SIG-M5 treated with dmso at 0.1 percent for 504 hours (cell line): ENCODE data around the gene USP9X.
"Not testable (repeated sequence)": the region's sequence is repeated elsewhere in the genome, so short reads cannot be mapped to it uniquely, and the experiment has no call there.

ENCODE experiments used
- DNase-seq: peaks from one replicate; lab custom pipeline; 2025; ENCODE audit not compliant: unreplicated experiment; lab: John Stamatoyannopoulos, UW

Gene USP9X

GRCh38 chrX:41084893-41085511 is at the start of gene USP9X:
Gene USP9X (plus strand): TSS chrX:41085445. CDS start chrX:41123629, 38,184 bp downstream.
- peak; percentile 63 for DNase-seq

- no peak for DNase-seq
Measured at GRCh38 chrX:41035582-41035981, 49.7 kb upstream of the USP9X start.

- no peak for DNase-seq
Measured at GRCh38 chrX:41036668-41037326, 48.4 kb upstream of the USP9X start.

- DNase-seq = no peak
Measured at GRCh38 chrX:41043196-41043595, 42.0 kb upstream of the USP9X start.

GRCh38 chrX:41043674-41044345 is 41.4 kb upstream of the USP9X start:
- no peak for DNase-seq

GRCh38 chrX:41045960-41046567 is 39.2 kb upstream of the USP9X start:
- DNase-seq = no peak

- DNase-seq = no peak
Measured at GRCh38 chrX:41047878-41048534, 37.2 kb upstream of the USP9X start.

- DNase-seq = no peak
Measured at GRCh38 chrX:41050359-41050758, 34.9 kb upstream of the USP9X start.

GRCh38 chrX:41051288-41051687 is 34.0 kb upstream of the USP9X start:
- no peak for DNase-seq

GRCh38 chrX:41055740-41056139 is 29.5 kb upstream of the USP9X start:
- no peak for DNase-seq

- not testable (repeated sequence) for DNase-seq
Measured at GRCh38 chrX:41063276-41063675, 22.0 kb upstream of the USP9X start.

GRCh38 chrX:41064018-41064417 is 21.2 kb upstream of the USP9X start:
- DNase-seq = no peak

GRCh38 chrX:41066391-41066790 is 18.9 kb upstream of the USP9X start:
- DNase-seq = no peak

- no peak for DNase-seq
Measured at GRCh38 chrX:41066969-41067368, 18.3 kb upstream of the USP9X start.

- no peak for DNase-seq
Measured at GRCh38 chrX:41067721-41068120, 17.5 kb upstream of the USP9X start.

GRCh38 chrX:41076742-41077141 is 8.5 kb upstream of the USP9X start:
- no peak for DNase-seq

- DNase-seq = no peak
Measured at GRCh38 chrX:41081821-41082220, 3.4 kb upstream of the USP9X start.

GRCh38 chrX:41082783-41083182 is 2.5 kb upstream of the USP9X start:
- DNase-seq = peak; percentile 60

GRCh38 chrX:41084044-41084892 is 977 bp upstream of the USP9X start:
- peak; percentile 92 for DNase-seq

GRCh38 chrX:41085512-41085877 is 250 bp downstream of the USP9X start:
- peak; percentile 60 for DNase-seq
